D721Med (cell line): ENCODE results near the gene PARP6.
A peak's percentile ranks its signal among the peaks of the same experiment; 100 is the strongest.

Source experiments
- DNase-seq: peaks from one replicate; pipeline ENCODE4 v3.0.0; 2011; ENCODE audit warnings: low spot score; ENCODE audit not compliant: insufficient read length
- FAIRE-seq: peaks from 2 replicates; lab custom pipeline; 2011; peaks lifted over from hg19 to GRCh38; lab: Jason Lieb, UNC
- CTCF ChIP-seq: IDR thresholded peaks from 2 replicates; pipeline ENCODE4 v1.5.1; 2012; ENCODE audit warnings: mild to moderate bottlenecking, control low read depth; ENCODE audit not compliant: insufficient read depth; ENCODE audit errors: missing control alignments

The PARP6 gene

GRCh38 chr15:72272213-72272996 lies at the start of gene PARP6:
PARP6 (minus strand) TSS chr15:72272554; CDS start chr15:72267477, 5,077 bp downstream.
- no peak for FAIRE-seq
- peak; percentile 80 for DNase-seq
- TF ChIP-seq CTCF = peak; percentile 71

DNA sequence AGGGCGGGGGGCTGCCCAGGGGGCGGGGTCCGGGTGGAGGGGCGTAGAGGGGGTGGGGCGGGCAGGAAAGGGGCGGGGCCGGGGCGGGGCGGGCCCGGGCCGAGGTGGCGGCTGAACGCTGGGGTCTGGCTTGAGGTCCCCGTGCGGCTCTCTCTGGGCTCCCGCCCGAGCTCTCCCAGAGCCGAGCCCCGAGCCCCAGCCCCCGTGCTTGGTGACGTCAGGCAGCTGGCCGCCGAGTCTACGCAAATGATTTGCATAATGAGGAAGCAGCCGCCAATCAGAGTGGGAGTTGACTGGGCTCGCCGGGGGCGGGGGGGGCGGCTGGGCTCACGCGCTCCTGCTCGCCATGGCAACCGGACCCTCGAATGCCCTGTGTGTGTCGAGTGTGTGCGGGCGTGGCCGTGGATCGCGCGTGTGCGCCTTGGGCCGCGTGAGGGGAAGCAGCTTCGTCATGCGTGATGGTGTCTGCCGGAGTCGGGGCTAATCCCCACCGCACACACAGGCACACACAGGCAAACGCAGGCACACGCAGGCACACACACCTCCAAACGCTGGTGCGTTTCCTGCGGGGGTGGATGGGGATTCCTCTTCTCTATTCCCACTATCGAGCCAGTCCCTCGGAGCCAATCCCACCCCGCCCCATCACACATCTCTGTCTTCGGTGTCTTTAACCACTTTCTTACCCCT lies 47.8 kb upstream of the PARP6 start, which contains the start of gene CELF6:
TSS of gene CELF6 (minus strand) at position 173 of the 687 bp plus-strand sequence. CDS start 283 bp downstream, outside the sequence.
- peak; percentile 93 for DNase-seq
- no peak for FAIRE-seq
- no peak for TF ChIP-seq CTCF

- DNase-seq (no peak), FAIRE-seq (no peak)
- TF ChIP-seq CTCF = no peak
Measured at GRCh38 chr15:72319360-72319984, 47.1 kb upstream of the PARP6 start.

DNA sequence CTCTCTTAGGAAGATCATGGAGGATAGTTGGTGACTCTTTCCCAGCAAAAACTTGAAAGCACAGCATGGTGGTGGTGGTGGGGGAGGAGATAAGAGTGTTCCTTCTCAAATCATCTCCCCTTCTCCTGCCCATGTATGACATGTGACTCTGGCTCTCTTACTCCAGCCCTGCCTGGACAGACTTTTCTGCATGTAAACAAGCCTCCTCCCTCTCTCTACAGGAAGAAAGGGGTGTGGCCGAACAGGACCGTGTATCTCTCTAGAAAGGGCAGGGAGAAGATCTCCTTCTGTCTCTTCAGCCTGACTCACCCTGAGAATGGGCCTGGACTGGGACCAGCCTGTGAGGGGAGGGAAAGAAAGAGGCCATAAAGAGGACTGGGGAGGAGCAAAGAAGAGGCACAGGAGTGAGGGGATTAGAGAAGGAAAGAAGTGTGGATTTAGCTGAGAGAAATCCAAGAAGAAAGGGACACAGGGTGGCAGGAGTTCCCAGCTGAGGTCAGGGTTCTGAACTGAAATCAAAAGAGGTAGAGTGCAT lies 46.1 kb upstream of the PARP6 start:
- no peak for TF ChIP-seq CTCF
- DNase-seq (no peak), FAIRE-seq (no peak)

GRCh38 chr15:72315706-72316370 lies 43.5 kb upstream of the PARP6 start:
- FAIRE-seq = no peak
- TF ChIP-seq CTCF = no peak
- peak; percentile 46 for DNase-seq

DNA sequence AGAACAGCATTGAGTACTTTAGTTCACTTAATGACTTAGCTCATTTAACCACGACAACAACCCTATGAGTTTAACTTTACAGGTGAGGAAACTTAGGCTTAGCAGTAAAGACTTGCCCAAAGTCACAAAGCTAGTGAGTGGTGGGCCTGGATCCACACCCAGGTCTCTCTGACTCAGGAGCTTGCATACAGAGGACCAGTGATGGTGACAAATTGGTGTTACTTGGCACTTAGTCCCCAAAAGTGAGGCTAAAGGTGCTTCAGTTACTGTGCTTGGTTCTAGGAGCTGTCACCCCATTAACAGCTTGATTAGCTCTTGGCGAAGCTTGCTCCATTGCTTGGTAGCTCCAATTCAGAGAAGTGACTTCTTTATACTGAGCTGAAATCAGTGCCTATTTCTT lies 41.5 kb upstream of the PARP6 start:
- DNase-seq (no peak), FAIRE-seq (no peak)
- TF ChIP-seq CTCF = no peak
